Activated CD8-positive, alpha-beta memory T cell treated with anti-CD3 and anti-CD28 coated beads, Interleukin-2, amount 50 U/mL, for 48 hours (primary cell): ENCODE results near the gene ANKRD13D.

Experiments used
- DNase-seq: peaks from one replicate; pipeline ENCODE4 v3.0.0-alpha.2; 2020

Gene ANKRD13D

GRCh38 chr11:67288198-67288451, 978 bp upstream of the ANKRD13D start:
- DNase-seq: no peak

DNA sequence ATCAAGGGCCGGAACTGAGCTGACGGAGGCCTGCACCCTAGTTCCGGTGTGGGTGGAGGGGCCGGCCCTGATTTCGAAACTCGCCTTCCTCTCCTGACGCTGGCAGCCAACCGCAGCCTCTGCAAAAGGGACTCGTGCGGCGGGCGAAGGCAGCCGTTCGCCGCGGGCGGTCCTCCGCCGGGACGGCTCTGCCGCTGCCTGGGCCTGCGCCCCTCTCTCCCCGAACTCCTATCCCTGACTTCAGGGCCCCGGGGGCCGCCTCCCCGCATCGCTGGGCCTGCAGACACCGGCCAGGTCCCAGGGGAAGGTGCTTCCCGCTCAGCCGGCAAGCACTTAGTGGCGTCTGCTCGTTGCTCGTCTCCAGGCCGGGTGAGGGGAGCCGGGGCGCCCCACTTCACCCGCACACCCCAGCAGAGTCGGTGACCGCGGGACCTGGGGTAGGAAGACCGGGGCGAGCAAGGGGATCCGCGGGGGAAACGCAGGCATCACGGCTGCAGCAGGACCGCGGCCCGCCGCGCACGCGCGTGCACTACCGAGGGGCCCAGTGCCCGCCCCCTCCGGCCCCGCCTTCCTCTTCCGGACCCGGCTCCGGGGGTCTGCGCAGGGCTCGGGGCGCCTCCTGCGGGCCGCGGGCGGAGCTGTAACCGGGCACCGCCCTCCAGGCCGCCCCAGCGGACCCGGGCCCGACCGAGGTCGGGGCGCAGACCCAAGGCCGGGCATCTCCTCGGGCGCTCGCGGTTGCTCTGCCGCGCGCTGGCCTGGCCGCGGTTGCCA, 464 bp upstream of the ANKRD13D start:
- peak; percentile 93 for DNase-seq

DNA sequence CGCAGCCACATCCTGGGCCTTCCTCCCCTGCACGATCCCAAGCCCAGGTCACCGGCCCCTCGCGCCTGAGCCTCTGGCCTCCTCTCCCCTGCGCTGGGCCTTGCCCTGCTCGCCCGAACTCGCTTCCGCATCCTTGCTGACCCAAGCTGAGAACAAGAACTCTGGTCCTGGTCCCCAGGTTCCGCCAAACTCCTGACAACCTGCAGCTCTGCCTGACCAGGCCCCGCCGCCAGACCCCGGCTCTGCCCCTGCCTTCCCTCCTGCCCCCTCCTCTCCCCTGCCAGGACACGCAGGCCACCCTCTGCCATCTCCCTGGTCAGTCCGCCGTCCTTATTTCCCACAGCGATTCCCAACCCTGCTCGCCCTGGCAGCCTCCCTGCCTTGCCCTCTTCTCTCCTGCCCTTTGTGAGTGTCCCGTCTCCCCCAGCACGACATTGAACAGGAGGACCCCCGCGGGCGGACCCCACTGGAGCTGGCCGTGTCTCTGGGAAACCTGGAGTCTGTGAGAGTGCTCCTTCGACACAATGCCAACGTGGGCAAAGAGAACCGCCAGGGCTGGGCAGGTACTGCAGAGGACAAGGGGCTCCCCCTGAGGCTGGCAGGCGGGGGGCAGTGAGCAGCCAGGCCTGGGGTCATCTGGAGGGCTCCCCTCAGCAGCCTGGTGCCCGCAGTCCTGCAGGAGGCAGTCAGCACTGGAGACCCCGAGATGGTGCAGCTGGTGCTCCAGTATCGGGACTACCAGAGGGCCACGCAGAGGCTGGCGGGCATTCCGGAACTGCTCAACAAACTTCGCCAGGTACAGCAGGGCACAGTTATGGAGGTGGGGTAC, 762 bp downstream of the ANKRD13D start:
- no peak for DNase-seq

DNA sequence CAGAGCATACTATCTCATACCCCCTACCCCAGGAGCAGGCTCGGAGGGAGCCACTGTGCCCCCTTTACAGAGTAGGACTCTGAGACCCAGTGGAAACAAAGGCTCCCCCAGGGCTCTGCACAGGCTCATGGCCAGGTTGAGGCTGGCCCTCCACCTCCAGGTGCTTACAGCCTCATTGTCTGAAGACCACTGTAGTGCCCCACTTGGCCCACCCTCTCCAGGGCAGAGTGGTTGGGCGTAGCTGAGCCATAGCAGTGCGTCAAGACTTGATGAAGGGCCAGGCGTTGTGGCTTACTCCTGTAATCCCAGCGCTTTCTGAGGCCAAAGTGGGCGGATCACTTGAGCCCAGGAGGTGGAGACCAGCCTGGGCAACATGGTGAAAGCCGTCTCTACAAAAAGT, 1.7 kb downstream of the ANKRD13D start:
- DNase-seq: no peak

DNA sequence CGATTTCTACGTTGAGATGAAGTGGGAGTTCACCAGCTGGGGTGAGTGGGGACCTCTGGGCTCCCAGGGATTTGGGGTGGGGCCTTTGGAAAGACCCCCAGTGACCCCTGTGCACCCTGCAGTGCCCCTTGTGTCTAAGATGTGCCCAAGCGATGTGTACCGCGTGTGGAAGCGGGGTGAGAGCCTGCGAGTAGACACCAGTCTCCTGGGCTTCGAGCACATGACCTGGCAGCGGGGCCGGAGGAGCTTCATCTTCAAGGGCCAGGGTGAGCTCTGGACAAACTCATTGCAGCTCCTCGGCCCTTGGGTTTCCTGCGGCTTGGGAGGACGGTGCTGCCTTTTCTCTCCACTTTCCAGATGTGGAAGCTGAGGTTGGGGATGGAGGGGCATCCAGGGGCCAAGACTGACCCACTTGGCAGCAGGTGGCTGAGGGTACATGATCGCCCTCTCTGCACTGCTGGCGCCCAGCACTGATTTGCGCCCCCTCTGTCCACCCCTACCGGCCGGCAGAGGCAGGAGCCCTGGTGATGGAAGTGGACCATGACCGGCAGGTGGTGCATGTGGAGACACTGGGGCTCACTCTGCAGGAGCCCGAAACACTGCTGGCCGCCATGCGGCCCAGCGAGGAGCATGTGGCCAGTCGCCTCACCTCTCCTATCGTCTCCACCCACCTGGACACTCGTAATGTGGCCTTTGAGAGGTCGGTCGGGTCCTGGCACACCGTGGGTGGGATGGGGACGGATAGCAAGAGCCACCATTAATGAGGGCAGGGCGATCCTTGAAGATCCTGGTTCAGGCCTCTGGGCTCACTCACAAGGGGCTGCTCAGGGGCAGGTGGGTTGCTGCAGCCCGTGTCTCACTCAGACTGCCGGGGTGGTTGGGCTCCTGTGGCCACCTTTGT, 2.6 kb downstream of the ANKRD13D start:
- DNase-seq: no peak

- no peak for DNase-seq
Observed at GRCh38 chr11:67292671-67293070, 3.6 kb downstream of the ANKRD13D start.

DNA sequence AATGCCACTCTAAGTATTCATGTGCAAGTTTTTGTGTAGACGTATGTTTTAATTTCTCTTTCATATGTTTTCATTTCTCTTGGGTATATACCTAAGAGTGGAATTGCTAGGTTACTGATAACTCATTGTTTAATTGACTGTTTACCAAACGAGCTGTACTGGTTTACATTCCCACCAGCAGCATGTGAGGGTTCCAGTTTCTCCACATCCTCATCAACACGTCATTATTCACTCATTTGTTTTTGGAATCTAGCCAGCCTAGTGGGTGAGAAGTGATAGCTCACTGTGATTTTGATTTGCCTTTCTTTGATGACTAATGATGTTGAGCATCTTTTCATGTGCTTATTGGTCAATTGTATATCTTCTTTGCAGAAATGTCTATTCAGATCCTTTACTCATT, 4.0 kb downstream of the ANKRD13D start:
- no peak for DNase-seq

DNA sequence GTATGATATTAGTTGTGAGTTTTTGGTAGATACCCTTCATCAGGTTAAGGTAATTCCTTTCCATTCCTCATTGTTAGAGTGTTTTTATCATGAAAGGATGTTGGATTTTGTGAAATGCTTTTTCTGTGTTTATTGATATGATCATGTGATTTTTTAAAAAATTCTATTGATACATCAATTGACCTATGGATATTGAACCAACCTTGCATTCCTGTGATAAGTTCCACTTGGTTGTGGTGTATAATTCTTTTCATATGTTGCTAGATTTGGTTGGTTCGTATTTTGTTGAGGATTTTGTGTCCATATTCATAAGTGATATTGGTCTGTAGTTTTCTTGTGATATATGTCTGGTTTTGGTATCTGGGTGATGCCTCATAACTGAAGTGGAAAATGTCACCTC, 6.7 kb downstream of the ANKRD13D start:
- no peak for DNase-seq

DNA sequence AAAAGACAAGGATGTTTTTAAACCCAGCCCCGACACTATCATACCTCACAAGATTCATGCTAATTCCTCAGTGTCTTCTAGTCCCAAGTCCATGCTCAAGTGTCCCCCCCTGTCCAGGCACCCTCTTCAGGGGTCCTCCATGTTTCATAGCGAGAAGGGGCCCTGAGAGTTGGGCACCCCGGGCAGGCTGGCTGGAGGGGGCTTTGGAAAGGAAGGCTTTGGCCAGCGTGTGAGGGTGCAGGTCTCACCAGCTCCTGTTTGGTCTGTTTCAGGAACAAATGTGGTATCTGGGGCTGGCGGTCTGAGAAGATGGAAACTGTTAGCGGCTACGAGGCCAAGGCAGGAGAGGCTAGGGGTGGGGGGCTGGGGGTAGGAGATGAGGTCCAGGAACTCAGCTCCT, 9.7 kb downstream of the ANKRD13D start:
- DNase-seq: no peak

GRCh38 chr11:67299471-67300191, 10.5 kb downstream of the ANKRD13D start:
- no peak for DNase-seq

DNA sequence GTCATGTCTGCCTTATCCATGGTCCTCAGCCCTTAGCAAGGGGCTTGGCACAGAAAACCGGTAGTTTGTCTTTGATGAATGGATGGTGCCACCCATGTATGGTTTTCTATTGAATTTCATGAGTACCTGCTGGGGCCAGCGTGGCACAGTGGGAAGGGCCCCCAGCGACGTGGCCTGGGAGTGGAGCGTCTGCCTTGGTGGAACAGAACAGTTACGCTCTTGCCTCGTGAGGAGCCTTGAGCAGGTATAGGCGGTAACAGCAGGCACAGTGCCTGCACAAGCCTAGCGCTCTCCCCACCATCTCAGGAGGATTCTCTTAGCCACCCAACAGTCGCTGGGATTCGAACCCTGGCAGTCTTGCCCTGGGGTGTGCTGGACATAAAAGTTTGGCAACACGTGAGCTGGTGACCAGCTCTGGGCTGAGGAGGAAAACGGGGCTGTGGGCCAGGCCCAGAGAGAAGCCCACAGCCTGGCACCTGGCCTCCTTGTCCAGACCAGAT, 11.2 kb downstream of the ANKRD13D start:
- DNase-seq: no peak

GRCh38 chr11:67300756-67301312, 11.7 kb downstream of the ANKRD13D start:
- DNase-seq: no peak

DNA sequence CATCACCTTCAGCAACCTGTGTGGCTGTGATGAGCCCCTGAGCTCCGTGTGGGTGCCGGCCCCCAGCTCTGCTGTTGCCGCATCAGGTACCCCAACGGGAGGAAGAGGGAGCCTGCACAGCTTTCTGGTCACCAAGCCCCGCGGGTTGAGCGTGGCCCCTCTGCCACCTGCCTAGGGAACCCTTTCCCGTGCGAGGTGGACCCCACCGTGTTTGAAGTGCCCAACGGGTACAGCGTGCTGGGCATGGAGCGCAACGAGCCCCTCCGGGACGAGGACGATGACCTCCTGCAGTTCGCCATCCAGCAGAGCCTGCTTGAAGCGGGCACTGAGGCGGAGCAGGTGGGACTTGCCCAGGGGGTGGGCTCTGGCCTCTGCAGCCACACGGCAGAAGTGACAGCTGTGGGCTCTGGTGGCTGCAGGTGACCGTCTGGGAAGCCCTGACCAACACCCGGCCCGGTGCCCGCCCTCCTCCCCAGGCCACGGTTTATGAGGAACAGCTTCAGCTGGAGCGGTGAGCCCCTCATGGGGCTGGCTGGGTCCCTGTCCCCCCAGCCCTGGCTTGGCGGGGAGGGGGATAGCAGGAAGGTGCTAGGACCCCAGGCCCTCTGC, 12.3 kb downstream of the ANKRD13D start:
- no peak for DNase-seq

DNA sequence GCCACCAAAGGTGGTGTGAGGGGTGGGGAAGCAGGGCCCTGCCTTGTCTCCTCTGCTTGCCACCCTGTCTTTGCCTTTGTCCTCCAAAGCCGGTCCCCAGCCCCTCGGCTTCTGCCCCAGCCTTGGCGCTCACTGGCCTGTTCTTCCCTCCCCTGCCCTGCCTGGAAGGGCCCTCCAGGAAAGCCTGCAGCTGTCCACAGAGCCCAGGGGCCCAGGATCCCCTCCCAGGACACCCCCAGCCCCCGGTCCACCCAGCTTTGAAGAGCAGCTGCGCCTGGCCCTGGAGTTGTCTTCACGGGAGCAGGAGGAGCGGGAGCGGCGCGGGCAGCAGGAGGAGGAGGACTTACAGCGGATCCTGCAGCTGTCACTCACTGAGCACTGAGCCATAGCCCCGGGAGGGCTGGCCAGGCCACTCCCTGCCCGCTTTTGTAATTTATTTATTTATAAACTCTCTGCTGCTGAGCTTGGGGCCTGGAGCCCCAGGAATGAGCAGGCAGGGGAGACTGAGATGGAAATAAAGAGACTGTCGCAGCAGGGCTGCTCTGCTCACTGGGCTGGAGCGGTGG, 12.9 kb downstream of the ANKRD13D start:
- no peak for DNase-seq

DNA sequence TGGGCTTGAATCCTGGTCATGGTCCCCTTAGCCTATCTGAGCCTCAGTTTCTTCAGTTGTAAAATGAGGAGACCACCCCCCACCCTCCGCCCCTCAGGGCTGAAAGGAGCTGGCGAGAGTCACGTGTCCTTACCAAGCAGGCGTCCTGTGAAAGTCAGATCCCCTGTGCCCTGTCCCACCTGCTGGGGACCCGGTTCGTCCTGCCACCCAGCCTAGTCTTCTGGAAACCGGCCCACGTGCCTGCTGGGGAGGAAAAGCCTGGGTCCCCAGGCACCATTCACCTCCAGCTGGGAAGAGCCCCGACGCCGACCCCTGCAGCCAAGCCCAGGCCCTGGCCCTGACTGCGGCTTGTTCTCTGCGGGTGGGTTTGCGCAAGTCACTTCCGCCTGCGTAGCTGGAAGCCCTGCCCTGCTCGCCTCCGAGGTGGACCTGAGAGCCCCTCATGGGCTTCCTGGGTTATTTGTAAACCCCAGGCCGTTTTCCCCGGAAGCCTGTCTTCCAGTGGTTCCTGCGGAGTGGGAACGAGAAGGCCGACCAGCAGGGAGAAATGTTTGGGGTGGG, 13.5 kb downstream of the ANKRD13D start:
- no peak for DNase-seq

- peak; percentile 81 for DNase-seq
Observed at GRCh38 chr11:67303132-67303834, 14.2 kb downstream of the ANKRD13D start, which contains the start of gene SSH3. SSH3 (plus strand) TSS chr11:67303530; CDS start chr11:67303626, 96 bp downstream.

DNA sequence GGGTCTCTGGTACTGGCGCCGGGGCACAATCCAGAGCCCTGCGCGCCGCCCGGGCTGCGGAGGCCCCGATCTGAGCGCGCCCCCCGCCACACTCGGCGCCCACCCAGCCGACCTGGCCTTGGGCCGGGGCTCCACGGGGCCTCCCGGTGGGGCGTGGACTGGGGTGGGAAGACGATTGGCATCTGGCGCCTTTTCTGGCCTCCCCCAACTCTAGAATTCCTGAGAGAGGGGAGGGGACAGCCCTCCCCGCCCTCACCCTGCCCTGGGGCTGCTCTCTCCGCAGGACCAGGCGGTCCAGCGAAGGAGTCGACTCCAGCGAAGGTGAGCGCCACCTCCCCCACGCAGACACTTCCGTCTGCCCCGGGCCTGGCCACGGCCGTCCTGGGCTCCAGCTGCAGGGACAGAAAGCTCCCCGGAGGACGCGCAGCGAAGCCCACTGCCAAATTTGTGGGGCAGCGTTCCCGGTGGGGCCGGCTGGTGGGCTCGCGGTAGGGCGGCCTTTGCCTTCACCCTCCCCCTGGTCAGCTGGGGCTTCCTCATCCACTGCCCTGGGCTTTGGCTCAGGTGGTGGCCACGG, 14.8 kb downstream of the ANKRD13D start:
- DNase-seq: no peak

GRCh38 chr11:67304511-67305113, 15.5 kb downstream of the ANKRD13D start:
- DNase-seq: no peak

GRCh38 chr11:67306769-67307544, 17.9 kb downstream of the ANKRD13D start:
- DNase-seq: no peak
